Brain microvascular endothelial cell (primary cell): ENCODE measurements around the gene RERE.
A peak's percentile ranks its signal among the peaks of the same experiment; 100 is the strongest.

ENCODE experiments used
- DNase-seq: peaks from one replicate; pipeline ENCODE4 v3.0.0-alpha.2; 2020
- H3K27ac ChIP-seq: fragments of 250-450 bp; sonication (Bioruptor Pico); 2 replicates; pipeline ENCODE4 v1.5.1; 2020; ENCODE audit warnings: mild to moderate bottlenecking, moderate library complexity
- H3K27me3 ChIP-seq: fragments of 250-450 bp; sonication (Bioruptor Pico); replicated peaks from 2 replicates; pipeline ENCODE4 v1.5.1; 2020; ENCODE audit warnings: mild to moderate bottlenecking
- H3K36me3 ChIP-seq: fragments of 250-450 bp; sonication (Bioruptor Pico); replicated peaks from 2 replicates; pipeline ENCODE4 v1.5.1; 2020; ENCODE audit warnings: mild to moderate bottlenecking
- H3K4me3 ChIP-seq: 2 replicates; pipeline ENCODE4 v1.5.1; 2011; ENCODE audit warnings: low read depth, mild to moderate bottlenecking, control low read depth, low read length, moderate library complexity
- in situ Hi-C: cut with HindIII; loops from 2 replicates; pipeline ENCODE4 v1.10.0; 2017; ENCODE audit warnings: low sequenced_read_pairs, low pct_ligation_motif_present
- TF ChIP-seq, protein P1 (sequence below): IDR thresholded peaks from 2 replicates; pipeline ENCODE4 v1.5.1; 2011; ENCODE audit warnings: low read depth, mild to moderate bottlenecking, moderate library complexity, low read length, control low read depth, inconsistent platforms; ENCODE audit errors: missing control alignments

Gene RERE

DNA sequence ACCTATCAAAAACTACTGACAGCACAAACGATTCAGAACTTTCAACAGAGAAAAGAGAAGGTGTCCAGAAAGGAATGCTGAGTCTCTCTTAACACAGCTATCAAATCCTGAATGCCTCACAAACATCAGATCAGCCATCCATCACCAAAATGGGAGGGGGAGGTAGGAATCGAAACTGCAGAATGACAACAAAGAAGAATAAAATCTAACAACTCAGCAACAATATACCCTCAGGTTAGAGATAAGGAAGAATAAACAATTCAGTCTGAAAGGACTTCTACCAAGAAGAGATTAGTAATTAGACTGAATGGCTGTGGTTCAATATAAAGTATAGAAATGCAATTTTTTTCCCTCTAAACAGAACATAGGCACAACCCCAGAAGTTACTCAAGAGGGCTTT is 94.4 kb downstream of the RERE start:
- in situ Hi-C loops, result no loop called here

DNA sequence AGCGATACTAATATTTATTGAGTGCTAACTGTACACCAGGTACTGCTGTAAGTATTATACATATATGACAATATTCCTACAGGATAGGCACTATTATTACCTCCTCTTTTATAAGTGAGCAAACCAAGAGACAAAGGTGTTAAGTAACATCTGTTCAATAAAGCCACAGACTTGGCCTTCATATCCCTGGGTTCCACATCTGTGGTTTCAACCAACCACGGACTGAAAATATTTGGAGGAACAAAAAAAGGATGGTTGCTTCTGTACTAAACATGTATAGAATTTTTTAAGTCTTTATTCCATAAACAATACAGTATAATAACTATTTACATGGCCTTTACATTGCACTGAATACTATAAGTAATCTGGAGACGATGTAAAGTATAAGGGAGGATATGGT is 95.1 kb downstream of the RERE start:
- Histone ChIP-seq H3K27me3 (no peaks in the 10 kb centered on the region), H3K36me3 (no peaks in the 10 kb centered on the region), H3K27ac (no peak overlapping the region), H3K4me3 (no peak overlapping the region)
- in situ Hi-C loops, result no loop called here
- TF ChIP-seq, protein P1, sequence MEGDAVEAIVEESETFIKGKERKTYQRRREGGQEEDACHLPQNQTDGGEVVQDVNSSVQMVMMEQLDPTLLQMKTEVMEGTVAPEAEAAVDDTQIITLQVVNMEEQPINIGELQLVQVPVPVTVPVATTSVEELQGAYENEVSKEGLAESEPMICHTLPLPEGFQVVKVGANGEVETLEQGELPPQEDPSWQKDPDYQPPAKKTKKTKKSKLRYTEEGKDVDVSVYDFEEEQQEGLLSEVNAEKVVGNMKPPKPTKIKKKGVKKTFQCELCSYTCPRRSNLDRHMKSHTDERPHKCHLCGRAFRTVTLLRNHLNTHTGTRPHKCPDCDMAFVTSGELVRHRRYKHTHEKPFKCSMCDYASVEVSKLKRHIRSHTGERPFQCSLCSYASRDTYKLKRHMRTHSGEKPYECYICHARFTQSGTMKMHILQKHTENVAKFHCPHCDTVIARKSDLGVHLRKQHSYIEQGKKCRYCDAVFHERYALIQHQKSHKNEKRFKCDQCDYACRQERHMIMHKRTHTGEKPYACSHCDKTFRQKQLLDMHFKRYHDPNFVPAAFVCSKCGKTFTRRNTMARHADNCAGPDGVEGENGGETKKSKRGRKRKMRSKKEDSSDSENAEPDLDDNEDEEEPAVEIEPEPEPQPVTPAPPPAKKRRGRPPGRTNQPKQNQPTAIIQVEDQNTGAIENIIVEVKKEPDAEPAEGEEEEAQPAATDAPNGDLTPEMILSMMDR, result no peak
- DNase-seq, result no peak

More for the DNA sequence above, 94.4 kb downstream of the RERE start:
- TF ChIP-seq, protein P1, result no peak
- H3K4me3 ChIP-seq, result no peak overlapping the region
- H3K27me3 ChIP-seq, result no peaks in the 10 kb centered on the region
- H3K27ac ChIP-seq, result no peak overlapping the region
- no peak for DNase-seq
- no peaks in the 10 kb centered on the region for H3K36me3 ChIP-seq

DNA sequence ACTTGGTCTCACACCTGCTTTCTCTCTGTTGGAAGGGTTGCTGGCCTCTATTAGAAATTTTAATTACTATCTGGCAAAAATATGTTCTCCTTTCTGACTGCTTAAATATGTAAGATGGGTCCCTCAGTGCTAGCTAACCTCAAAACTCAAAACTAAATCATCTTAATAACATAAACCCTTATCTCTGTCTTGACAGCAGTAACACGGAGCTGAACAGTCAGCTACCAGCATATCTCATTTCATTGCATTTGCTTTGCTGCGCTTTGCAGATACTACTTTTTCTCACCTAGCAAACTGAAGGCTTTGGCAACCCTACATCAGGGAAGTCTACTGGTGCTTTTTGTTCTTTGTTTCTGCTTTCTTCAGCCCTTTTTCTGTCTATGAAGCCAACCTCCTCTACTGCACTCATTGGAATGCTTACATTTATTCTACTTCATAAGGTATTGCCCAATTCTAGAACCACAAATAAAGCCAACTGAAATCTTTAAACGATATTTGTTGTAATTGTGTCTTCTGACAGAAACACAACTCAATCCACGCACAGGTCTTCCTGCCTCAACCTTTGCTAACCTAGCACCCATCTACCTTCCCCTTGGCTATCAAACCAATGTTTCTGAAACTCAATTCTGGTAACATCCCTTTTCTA is 95.6 kb downstream of the RERE start:
- in situ Hi-C loops, result no loop called here
- TF ChIP-seq, protein P1, result no peak
- no peaks in the 10 kb centered on the region for H3K36me3 ChIP-seq

DNA sequence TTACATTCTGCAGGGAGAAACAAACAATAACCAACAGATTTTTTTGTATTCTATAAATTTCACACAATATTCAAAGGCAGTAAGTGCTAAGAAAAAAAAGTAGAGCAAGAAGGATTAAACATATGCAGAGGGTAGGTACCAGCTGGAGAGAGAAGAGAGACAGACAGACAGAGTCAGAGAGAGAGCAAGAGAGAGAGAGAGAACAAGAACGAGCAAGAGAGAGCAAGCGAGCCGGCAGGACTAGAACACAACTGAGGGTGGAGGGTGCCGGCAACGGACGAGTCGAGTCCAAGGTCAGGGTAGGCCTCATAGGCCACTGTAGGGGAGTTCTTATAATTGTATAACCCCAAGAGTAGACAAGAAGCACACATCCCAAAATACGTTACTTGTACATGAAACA is 97.1 kb downstream of the RERE start:
- no peak overlapping the region for H3K27ac ChIP-seq
- TF ChIP-seq, protein P1, result no peak
- DNase-seq, result no peak
- in situ Hi-C loops, result no loop called here
- no peaks in the 10 kb centered on the region for H3K27me3 ChIP-seq
- H3K4me3 ChIP-seq, result no peak overlapping the region
- H3K36me3 ChIP-seq, result no peaks in the 10 kb centered on the region

More for the DNA sequence above, 95.6 kb downstream of the RERE start:
- Histone ChIP-seq H3K27me3 (no peaks in the 10 kb centered on the region), H3K27ac (no peak overlapping the region), H3K4me3 (no peak overlapping the region)
- DNase-seq, result no peak

DNA sequence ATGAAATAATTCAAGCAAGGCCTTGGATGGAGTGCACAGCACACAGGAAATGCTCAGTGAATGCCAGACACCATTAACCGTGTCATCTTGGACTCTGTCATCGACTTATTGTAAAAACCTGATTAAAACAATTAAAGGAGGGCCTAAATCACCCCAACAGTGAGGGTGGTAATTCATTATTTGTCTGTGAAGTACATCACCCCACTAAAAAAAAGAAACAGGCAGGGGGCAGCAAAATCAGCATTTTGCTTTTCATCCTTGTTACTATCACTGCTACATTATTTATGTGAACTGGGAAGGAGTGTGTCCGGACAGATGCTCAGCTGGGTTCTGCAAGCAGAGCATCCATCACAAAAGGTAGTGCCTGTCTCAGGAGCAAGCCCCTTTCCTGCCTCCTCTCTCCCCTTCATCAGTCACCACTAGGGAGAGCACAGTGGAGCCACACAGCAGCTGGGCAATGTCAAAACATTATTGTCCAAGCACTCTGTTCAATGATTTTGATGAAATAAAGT is 98.5 kb downstream of the RERE start:
- no peaks in the 10 kb centered on the region for H3K36me3 ChIP-seq
- DNase-seq, result no peak
- TF ChIP-seq, protein P1, result peak; percentile 49
- no peak overlapping the region for H3K4me3 ChIP-seq
- no peaks in the 10 kb centered on the region for H3K27me3 ChIP-seq
- no peak overlapping the region for H3K27ac ChIP-seq
- in situ Hi-C loops, result no loop called here

DNA sequence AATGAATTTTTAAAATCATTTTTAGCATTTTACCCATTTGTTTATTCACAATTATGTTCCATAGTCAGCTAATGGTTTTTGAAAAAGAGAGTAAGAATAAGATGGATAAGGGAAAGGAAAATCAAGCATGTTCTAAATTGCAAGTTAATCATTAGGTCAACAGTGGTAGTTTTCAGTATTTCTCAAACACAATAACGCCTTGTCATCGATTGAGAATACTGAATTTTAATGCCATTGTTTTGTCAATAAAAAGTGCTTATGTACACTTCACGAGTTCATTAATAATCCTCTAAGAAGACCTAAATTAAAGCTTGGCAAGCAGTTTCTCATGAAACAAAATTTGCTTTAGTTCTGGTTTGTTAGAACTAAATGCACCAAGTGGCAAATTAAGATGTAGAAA is 100.3 kb downstream of the RERE start:
- no peak overlapping the region for H3K27ac ChIP-seq
- in situ Hi-C loops, result no loop called here
- TF ChIP-seq, protein P1, result no peak
- H3K36me3 ChIP-seq, result no peaks in the 10 kb centered on the region
- DNase-seq, result no peak
- H3K27me3 ChIP-seq, result no peaks in the 10 kb centered on the region
- no peak overlapping the region for H3K4me3 ChIP-seq
